Fibroblast of skin of right quadriceps (primary cell): Measurements from ENCODE around the gene PBX1.

Experiments used
- DNase-seq: peaks from one replicate; pipeline ENCODE4 v3.0.0-alpha.2; 2013

Gene PBX1

GRCh38 chr1:164563721-164564360, 4.9 kb downstream of the PBX1 start:
- DNase-seq = no peak

GRCh38 chr1:164564378-164564777, 5.4 kb downstream of the PBX1 start:
- DNase-seq = no peak

- DNase-seq = no peak
Observed at GRCh38 chr1:164565357-164565756, 6.4 kb downstream of the PBX1 start.

- DNase-seq = no peak
Observed at GRCh38 chr1:164567774-164568173, 8.8 kb downstream of the PBX1 start.

GRCh38 chr1:164569241-164569640, 10.3 kb downstream of the PBX1 start:
- DNase-seq = no peak

GRCh38 chr1:164569866-164570265, 10.9 kb downstream of the PBX1 start:
- no peak for DNase-seq

- no peak for DNase-seq
Observed at GRCh38 chr1:164571333-164571732, 12.3 kb downstream of the PBX1 start.

- DNase-seq = no peak
Observed at GRCh38 chr1:164575356-164575886, 16.4 kb downstream of the PBX1 start.

GRCh38 chr1:164576291-164577271, 17.6 kb downstream of the PBX1 start:
- peak; percentile 80 for DNase-seq

- no peak for DNase-seq
Observed at GRCh38 chr1:164577291-164577690, 18.3 kb downstream of the PBX1 start.

- no peak for DNase-seq
Observed at GRCh38 chr1:164578479-164579200, 19.7 kb downstream of the PBX1 start.

- no peak for DNase-seq
Observed at GRCh38 chr1:164579381-164579780, 20.4 kb downstream of the PBX1 start.

GRCh38 chr1:164581762-164582161, 22.8 kb downstream of the PBX1 start:
- no peak for DNase-seq

GRCh38 chr1:164583196-164583595, 24.2 kb downstream of the PBX1 start:
- no peak for DNase-seq

- no peak for DNase-seq
Observed at GRCh38 chr1:164583835-164584539, 25.0 kb downstream of the PBX1 start.

- no peak for DNase-seq
Observed at GRCh38 chr1:164586591-164586990, 27.6 kb downstream of the PBX1 start.

GRCh38 chr1:164587617-164588501, 28.9 kb downstream of the PBX1 start:
- DNase-seq = peak; percentile 9

- DNase-seq = peak; percentile 94
Observed at GRCh38 chr1:164588516-164589341, 29.7 kb downstream of the PBX1 start.

GRCh38 chr1:164589408-164589807, 30.4 kb downstream of the PBX1 start:
- no peak for DNase-seq

GRCh38 chr1:164589961-164590507, 31.1 kb downstream of the PBX1 start:
- no peak for DNase-seq
